Measurements from ENCODE around the gene ENG.

DNA sequence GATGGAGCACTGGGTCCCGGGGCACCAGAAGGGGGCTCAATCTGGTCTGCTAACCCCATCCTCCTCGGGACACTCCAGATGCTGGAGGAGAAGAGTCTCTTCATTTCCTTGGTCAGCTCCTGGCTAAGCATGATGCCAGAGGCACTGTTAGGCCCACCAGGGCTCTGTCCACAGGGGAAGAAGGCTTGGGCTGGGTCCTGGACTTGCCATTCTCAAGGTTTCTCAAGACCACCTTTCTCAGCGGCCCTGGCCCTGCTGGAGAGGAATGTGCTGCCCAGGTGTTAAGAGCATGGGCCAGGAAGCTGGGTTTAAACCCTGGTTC, 83.9 kb downstream of the ENG start:
- TF ChIP-seq ZNF274 (IDR thresholded peaks at IDR 0.05; ENCODE audit: low read depth, low read length): no peak
- TF ChIP-seq, protein P1, sequence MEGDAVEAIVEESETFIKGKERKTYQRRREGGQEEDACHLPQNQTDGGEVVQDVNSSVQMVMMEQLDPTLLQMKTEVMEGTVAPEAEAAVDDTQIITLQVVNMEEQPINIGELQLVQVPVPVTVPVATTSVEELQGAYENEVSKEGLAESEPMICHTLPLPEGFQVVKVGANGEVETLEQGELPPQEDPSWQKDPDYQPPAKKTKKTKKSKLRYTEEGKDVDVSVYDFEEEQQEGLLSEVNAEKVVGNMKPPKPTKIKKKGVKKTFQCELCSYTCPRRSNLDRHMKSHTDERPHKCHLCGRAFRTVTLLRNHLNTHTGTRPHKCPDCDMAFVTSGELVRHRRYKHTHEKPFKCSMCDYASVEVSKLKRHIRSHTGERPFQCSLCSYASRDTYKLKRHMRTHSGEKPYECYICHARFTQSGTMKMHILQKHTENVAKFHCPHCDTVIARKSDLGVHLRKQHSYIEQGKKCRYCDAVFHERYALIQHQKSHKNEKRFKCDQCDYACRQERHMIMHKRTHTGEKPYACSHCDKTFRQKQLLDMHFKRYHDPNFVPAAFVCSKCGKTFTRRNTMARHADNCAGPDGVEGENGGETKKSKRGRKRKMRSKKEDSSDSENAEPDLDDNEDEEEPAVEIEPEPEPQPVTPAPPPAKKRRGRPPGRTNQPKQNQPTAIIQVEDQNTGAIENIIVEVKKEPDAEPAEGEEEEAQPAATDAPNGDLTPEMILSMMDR (IDR thresholded peaks at IDR 0.05 in 2 of 3, conservative IDR thresholded peaks at IDR 0.05 in 1 of 3; ENCODE audit: borderline replicate concordance in 1 of 3, insufficient read depth in 1 of 3, low read depth in 2 of 3, low read length in 2 of 3): no peak
- no peak for TF ChIP-seq EZH2 (IDR thresholded peaks at IDR 0.05)
- TF ChIP-seq SRF (IDR thresholded peaks at IDR 0.05; ENCODE audit: low read depth): no peak
- TF ChIP-seq, protein P2, sequence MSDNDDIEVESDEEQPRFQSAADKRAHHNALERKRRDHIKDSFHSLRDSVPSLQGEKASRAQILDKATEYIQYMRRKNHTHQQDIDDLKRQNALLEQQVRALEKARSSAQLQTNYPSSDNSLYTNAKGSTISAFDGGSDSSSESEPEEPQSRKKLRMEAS (IDR thresholded peaks at IDR 0.05): no peak
- TF ChIP-seq, protein P3, sequence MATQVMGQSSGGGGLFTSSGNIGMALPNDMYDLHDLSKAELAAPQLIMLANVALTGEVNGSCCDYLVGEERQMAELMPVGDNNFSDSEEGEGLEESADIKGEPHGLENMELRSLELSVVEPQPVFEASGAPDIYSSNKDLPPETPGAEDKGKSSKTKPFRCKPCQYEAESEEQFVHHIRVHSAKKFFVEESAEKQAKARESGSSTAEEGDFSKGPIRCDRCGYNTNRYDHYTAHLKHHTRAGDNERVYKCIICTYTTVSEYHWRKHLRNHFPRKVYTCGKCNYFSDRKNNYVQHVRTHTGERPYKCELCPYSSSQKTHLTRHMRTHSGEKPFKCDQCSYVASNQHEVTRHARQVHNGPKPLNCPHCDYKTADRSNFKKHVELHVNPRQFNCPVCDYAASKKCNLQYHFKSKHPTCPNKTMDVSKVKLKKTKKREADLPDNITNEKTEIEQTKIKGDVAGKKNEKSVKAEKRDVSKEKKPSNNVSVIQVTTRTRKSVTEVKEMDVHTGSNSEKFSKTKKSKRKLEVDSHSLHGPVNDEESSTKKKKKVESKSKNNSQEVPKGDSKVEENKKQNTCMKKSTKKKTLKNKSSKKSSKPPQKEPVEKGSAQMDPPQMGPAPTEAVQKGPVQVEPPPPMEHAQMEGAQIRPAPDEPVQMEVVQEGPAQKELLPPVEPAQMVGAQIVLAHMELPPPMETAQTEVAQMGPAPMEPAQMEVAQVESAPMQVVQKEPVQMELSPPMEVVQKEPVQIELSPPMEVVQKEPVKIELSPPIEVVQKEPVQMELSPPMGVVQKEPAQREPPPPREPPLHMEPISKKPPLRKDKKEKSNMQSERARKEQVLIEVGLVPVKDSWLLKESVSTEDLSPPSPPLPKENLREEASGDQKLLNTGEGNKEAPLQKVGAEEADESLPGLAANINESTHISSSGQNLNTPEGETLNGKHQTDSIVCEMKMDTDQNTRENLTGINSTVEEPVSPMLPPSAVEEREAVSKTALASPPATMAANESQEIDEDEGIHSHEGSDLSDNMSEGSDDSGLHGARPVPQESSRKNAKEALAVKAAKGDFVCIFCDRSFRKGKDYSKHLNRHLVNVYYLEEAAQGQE (IDR thresholded peaks at IDR 0.05; ENCODE audit: low read depth): no peak
- no peak for TF ChIP-seq POLR2A (IDR thresholded peaks at IDR 0.05; ENCODE audit: borderline replicate concordance, extremely low read depth, insufficient read depth, insufficient read length)
- no peak for TF ChIP-seq ZFX (IDR thresholded peaks at IDR 0.05)
- TF ChIP-seq POLR2AphosphoS5 (IDR thresholded peaks at IDR 0.05; ENCODE audit: low read depth, low read length): no peak
- TF ChIP-seq SIN3A (IDR thresholded peaks at IDR 0.05; ENCODE audit: low read depth): no peak
- TF ChIP-seq, protein P4, sequence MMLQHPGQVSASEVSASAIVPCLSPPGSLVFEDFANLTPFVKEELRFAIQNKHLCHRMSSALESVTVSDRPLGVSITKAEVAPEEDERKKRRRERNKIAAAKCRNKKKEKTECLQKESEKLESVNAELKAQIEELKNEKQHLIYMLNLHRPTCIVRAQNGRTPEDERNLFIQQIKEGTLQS (IDR thresholded peaks at IDR 0.05): no peak
- no peak for TF ChIP-seq YY1 (IDR thresholded peaks at IDR 0.05; ENCODE audit: extremely low read depth, insufficient replicate concordance, low read depth, low read length)
